ENCODE results near the gene ARL14.
"Not testable (repeated sequence)": the region's sequence is repeated elsewhere in the genome, so short reads cannot be mapped to it uniquely, and the experiment has no call there.

The ARL14 gene

DNA sequence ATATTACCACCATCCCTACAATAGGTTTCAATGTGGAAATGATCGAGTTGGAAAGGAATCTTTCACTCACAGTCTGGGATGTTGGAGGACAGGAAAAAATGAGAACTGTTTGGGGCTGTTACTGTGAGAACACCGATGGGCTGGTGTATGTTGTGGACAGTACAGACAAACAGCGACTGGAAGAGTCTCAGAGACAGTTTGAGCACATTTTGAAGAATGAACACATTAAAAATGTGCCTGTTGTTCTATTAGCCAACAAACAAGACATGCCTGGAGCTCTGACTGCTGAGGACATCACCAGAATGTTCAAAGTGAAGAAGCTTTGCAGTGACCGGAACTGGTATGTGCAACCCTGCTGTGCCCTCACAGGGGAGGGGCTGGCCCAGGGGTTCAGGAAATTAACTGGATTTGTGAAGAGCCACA, 510 bp downstream of the ARL14 start:
- no peak for DNase-seq (ENCODE audit: low spot score)

DNA sequence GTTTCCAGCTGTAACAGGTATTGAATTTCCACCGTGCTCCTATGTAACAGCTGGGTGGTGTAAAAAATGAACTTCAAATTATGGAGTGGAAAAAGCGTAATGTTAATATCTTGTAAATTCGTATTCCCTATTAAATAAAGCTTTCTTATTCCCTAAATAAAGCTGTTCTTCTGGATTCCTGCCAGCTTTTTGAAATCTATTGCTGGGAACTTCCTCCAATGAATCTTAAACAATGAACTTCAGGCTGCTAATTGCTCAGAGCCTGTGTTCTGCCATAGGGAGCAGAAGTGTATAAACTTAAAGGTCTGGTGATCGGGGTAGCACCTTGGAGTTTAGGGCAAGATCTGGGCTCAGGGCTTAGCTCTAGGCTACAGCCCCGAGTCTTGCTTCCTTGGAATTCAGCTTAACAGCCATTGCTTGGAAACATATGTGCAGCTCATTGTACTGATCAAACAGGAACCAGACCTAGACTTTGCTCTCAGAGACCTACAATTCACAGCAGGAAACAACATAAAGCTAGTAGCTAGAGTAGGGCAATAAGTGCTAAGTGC, 1.4 kb downstream of the ARL14 start:
- peak; percentile 28 for DNase-seq (ENCODE audit: low spot score)

DNA sequence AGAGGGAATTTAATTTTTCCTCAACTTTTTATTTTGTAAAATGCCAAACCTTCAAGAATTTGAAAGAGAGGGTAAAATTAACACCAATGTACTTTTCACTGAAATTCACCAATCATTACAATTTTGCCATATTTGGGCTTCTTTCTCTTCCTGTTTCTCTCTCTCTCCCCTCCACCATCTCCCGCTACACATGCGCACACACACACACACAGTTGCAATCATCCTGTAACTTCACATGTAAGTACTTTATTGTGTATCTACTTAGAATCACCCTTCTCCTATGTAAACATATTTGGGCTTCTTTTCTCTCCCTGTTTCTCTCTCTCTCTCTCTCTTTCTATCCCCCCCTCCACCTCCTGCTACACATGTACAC, 7.4 kb downstream of the ARL14 start:
- no peak for DNase-seq (ENCODE audit: low spot score)

DNA sequence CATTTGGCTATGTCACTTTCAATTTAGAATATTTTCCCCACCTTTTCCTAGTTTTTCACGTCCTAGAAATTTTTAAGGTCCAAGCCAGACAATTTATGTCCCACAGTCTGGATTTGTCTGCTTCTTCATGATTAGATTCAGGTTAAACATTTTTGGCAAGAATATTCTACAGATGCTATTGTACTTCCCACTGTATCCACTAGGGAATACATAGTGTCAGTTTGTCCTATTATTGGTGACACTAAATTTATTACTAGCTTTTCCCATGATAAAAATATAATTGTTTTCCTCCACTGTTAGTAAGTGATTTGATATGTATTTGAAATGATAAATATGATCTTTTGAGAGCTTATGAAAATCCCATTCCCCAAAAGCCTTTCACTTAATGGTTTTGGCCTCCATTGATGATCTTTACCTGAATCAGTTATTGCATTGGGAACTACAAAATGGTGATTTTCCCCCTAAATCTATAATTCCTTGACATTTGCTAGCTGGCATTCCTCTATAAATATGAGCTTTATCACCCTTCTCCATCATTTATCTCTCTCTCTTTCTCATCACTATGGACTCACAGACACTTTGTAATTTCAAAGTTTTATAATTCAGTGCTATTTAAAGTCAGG, 8.3 kb downstream of the ARL14 start:
- DNase-seq (ENCODE audit: low spot score), result no peak

DNA sequence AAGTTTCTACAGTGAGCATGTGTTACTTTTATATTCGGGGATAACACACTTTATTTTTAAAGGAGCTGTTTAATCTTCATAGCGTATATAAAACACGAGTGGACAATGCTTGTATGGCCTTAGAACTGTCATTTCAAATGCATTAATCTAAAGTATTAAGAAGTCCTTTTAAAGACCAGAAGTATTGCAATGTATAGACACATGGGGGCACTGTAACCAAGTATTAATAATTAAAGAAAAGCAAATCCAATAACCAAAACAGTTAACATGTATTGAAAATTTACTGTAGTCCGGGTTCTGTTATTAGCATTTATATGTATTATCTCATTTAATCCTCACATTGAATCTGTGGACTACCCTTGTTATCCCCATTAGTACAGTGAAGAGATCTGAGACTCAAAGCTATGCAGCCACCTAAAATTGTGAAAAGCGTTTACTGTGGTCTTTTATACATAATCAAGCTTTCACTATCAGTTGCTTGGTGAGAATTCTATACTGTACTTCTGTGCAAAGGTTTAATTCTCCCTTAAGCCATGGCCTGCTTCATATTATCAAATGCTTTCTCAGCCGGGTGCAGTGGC, 10.1 kb downstream of the ARL14 start:
- DNase-seq (ENCODE audit: low spot score), result no peak

DNA sequence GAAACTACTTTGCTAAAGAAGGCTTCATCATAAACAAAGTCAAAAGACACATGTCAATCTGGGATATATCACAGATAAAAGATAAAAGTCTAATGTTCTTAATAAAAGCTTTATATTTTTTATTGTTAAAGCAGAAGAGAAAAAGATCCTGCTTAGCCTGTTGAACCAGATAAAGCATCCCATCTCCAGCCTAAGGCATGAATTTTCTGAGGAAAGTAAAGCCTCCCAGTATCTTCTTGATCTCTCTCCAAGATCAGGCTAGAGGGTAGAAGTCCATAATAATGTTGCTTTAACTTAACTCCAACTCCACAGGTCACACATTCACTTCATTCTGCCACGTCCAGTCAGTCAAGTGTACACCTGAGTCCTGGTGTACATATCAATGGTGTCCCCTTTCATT, 14.2 kb downstream of the ARL14 start:
- DNase-seq (ENCODE audit: low spot score), result no peak

DNA sequence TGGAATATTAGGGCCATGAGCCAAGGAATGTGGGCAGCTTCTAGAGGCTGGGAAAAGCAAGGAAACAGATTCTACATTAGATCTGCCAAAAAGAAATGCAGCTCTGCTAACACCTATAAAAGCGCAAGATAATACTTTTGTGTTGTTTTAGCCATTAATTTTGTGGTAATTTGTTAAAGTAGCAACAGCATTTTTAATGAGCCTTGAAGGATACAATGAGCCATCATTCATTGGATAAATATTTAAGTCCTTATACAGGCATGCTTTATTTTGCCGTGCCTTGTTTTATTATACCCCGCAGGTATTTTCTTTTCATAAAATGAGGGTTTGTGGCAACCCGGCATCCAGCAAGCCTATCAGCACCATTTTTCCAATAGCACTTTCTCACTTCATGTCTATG, 15.0 kb downstream of the ARL14 start:
- DNase-seq (ENCODE audit: low spot score), result no peak

DNA sequence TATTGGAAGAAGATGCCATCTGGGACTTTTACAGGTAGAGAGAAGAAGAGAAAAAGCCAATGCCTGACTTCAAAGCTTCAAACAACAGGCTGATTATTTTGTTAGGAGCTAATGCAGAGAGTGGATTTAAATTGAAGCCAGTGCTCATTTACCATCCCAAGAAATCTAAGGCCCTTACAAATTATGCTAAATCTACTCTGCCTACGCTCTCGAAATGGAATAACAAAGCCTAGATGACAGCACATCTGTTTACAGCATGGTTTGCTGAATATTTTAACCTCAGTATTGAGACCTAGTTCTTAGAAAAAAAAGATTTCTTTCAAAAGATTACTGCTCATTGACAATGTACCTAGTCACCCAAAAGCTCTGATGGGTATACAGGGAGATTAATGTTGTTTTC, 16.2 kb downstream of the ARL14 start:
- no peak for DNase-seq (ENCODE audit: low spot score)

DNA sequence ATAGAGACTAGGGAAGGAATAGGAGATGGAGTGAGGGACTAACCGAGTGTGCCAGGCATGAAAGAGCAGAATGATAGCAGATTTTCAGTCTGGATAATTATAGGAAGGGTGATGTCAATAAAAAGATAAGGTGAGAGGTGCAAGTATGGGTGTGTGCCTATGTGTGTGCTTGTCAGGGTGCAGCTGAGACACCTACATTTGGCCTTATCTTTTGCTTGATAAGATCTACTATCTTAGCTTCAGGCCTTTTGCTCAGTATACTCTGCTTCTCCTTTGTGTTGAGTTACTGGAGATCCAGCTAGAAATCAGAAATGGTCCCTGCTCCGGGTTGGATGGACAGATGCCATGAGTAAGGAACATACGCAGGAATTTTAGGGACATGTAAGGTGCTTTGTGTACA, 17.4 kb downstream of the ARL14 start:
- no peak for DNase-seq (ENCODE audit: low spot score)

DNA sequence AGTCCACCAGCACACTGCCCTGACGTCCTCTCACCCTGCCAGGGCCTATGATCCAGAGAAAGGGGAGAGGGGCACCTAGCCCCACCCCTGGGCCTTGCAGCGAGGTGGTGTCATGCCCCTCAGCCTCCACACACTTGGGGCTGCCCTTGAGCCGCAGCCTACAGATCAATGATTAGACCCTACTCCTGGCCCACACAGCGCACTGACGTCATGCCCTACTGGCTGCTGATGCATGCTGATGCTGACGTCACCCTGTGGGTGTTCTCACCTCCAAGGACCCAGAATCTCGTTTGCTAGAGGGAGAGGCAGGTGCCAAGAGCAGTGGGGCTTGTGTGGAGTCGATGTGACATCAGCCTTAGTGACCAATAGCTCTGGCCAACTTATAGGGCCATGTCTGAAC, 18.0 kb downstream of the ARL14 start:
- no peak for DNase-seq (ENCODE audit: low spot score)

DNA sequence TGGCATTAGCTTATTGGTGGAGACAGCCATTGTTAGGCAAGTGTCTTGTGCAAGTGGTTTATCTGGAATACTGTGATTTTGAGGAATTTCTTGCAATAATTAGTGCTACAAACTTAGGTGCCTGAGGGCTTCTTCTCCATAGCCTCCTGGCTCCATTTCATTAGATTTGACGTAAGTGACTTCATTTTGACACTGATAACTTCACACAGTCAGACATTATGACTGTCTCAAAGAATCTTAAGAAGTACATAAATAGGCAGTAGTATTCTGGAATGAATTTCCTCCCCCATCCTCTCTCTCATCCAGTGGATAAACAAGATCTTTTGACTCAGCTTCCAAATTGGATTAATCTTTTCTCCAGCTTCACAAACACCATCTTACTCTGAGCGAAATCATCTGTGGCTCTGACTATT, 19.0 kb downstream of the ARL14 start:
- DNase-seq (ENCODE audit: low spot score), result no peak

DNA sequence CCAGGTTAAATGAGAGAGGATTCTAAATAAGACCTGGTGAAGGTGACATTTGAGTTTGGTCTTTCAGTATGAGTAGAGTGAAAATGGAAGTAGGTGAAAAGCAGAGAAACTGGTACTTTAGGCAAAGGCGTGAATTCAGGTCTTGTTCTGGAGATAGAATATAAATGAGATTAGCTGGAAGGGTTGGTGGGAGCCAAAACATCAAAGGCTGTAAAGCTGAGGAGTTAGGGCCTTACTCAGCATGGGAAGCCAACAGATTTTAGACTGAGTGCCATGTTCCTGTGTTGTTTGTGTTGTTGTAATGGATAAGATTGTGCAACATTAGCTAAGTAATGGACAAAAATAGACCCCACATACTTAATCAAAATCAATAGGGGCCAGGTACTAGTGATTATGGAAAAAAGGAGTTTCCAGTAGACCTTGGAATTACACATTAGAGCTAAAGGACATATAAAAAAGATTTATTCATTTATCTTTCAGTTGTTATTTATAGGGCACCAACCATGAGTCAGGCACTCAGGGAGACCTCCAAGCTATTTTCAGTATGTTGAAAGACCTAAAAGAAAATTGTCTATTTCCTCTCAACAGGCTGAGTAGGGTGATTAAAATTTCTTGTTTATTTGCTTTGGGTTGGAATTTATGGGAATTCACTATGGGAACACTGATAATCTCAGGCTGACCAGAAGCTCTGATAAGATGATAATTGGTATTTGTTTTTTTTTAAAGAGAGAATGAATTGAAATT, 20.8 kb downstream of the ARL14 start:
- DNase-seq (ENCODE audit: low spot score), result no peak

DNA sequence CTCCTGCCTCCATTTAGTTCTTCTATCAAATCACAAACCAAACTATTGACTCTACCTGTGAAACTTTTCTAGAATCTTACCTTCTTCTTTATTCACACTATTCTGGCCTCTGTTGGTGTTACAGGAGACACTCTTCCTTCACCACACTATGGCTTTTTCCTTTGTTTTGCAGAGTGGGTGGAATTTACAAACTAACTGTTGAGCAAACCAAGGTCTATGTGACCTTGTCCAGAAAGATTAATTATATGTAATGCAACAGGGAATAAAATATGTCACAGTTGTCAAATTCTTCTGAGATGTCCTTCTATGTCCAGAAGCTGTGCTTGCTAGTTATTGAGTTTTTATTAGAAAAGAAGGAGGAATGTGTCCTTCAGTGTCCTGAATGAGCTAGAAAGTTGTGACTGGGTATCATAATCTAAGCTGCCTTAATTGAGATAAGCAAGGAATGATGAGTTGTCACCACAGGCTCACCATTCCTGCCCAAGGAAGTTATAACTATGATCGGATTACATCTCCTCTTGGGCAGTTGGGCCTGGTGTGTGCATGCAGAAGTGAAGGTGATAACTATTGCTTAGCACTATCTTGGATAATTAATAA, 21.7 kb downstream of the ARL14 start:
- DNase-seq (ENCODE audit: low spot score), result no peak

DNA sequence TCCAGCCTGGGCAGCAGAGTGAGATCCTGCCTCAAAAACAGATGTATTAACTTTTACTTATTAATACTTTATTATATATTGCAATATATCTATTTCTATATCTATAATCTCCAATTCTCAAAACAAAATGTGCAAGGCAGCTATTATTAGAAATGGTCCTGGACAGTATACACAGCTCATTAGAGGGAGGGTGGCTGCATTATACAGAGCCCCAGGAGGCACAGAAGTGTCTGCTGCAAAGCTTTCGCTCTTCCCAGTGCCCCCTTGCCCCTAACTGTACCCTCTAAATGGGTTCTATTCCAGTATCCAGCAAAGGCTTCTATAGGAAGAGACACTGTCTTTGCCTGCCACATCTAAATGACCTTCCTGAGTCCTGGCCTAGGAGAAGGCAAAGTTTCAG, 24.5 kb downstream of the ARL14 start:
- DNase-seq (ENCODE audit: low spot score), result no peak

DNA sequence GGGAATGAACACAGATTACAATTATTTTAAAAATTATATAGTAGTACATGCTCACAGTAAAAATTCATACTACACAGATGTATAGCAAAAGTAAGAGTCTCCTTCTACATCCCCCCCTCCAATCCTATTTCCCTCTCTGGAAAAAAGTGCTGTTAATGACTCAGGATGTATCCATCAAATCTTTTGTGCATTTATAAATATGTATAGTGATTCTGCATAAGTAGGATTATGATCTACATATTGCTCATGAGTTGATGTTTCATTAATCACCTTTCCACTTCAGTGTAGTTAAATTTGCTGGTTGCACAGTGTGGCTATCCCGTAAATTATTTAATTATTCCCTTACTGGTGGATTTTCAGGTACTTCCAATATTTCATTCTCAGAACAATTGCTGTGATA, 25.3 kb downstream of the ARL14 start:
- no peak for DNase-seq (ENCODE audit: low spot score)

DNA sequence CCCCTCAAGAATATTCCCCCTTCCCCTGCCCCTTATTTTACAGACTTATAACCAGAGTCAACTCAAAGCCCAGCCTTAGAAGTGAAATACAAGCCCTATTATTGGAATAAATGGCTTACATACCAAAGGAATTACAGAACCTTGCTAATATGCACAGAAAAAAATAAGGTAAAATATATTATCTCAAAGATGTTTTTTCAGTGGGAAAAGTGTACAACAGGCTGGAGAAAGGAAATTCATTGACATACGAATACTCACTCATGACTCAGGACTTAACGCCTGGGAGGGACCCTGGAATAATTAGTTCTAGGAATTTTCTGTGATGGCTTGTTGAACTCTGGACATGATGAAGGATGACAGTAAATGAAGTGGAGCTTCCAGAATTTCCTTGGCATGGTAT, 27.0 kb downstream of the ARL14 start:
- DNase-seq (ENCODE audit: low spot score), result no peak

DNA sequence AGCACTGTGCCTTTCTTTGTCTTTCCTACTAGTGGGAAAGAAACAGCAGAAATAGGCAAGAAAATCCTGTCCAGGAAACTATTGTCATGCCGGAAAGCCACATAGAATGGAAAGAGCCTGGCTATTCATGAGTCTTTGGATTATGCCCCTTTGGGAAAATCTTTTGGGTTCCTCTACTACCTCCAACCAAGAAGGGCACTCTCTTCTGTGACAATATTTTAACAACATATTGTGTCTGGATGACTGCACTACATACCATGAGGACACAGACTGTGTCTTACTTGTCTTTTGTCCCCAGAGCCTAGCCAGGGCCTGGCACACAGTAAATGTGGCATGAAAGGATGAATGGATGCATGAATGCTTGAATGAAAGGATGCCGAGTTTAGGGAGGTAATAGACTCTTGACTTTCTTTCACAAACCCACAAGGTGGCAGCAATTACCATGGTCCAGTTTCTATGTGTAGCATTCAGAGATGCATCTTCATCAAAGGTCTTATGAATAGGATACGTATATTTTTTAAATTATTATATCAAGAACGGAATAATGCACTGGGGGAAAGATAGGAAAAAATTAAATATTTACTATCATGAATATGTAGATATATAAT, 30.3 kb downstream of the ARL14 start:
- no peak for DNase-seq (ENCODE audit: low spot score)

DNA sequence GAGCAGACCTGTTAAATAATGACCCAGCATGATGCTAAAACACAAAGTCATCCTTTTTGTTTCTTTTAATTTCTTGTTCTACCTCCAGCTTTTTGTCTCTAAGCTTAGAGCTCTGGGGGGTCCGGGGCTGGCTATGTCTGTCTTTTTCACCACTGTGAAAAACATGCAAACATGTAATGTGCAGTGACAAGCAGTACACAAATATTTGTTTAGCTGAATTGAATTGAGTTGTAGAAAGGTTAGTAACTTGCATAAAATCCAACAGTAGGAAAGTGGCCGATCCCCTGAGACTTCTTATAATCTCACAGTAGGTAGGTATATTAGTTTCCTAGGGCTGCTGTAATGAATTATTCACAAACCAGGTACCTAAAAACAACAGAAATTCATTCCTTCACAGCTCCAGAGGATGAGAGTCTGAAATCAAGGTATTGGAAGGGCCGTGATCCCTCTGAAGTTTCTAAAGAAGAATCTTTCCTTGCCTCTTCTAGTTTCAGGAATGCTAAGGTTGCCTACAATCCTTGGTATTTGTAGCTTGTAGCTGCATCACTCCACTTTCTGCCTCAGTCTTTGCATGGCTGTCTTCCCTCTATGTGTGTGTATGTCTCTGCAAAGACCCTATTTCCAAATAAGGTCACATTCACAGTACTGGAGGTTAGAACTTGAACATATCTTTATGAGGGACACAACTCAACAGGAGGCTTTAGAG, 32.7 kb downstream of the ARL14 start:
- no peak for DNase-seq (ENCODE audit: low spot score)

DNA sequence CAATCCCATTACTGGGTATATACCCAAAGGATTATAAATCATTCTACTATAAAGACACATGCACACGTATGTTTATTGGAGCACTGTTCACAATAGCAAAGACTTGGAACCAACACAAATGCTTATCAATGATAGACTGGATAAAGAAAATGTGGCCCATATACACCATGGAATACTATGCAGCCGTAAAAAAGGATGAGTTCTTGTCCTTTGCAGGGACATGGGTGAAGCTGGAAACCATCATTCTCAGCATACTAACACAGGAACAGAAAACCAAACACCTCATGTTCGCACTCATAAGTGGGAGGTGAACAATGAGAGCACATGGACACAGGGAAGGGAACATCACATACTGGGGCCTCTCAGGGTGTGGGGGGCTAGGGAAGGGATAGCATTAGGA, 36.2 kb downstream of the ARL14 start:
- not testable (repeated sequence) for DNase-seq (ENCODE audit: low spot score)

DNA sequence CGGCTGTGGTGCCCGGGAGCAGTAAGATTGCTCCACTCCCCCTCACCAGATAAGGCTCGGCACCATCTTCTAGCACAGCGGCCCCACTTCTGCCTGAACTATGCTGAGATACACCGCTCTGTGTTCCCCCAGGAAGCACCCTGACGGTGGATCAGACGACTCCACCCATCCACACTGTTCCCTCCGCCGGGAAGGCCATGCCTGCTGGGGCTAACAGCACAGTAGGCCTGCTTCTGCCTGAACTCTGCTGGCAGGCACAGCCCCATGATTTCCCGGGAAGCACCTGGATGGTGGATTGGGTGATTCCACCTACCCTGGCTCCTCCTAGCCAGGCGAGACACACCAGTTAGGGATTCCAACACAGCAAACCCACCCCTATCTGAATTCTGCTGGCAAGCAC, 42.8 kb downstream of the ARL14 start:
- DNase-seq (ENCODE audit: low spot score), result no peak

DNA sequence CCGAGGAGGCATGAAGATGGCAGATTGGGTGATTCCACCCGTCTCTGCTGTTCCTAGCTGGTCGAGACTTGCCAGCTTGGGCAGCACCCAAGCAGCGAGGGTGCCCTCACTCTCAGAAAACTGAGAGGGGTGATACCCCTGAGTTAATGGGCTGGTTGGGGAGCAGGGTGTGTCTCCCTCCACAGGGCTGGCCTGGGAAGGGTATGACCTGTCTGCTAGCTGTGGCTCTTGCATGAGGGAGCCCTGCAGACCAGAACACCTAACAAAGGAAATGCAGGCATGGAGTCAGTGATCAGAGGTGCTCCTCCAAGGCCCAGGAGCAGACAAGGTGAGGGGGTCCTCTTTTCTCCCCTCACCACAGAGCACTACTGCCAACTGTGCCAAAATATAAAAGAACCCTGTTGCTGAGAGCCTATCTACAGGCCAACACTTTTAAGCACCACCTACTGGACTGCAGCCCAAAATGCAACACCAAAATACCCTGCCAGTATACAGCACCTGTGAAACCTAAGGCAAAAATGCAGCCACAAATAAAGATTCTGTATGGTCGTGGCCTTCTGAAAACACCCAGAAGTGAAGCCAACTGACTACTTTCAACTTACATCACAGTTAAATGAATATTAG, 43.3 kb downstream of the ARL14 start:
- DNase-seq (ENCODE audit: low spot score), result no peak

DNA sequence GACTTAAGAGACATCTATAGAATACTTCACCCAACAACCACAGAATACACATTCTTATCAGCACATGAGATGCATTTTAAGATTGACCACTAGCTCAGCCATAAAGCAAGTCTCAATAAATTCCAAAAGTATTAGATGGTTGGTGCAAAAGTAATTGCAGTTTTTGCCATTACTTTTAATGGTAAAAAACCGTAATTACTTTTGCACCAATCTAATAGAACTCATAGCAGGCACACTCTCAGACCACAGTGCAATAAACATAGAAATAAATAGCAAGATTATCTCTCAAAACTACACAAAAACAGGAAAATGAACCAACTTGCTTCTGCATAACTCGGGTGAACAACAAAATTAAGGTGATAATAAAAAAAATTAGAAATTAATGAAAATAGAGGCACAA, 45.4 kb downstream of the ARL14 start:
- no peak for DNase-seq (ENCODE audit: low spot score)
